Activated CD4-positive, alpha-beta memory T cell treated with anti-CD3 and anti-CD28 coated beads, Interleukin-2, amount 10 ng/mL, durations not matched to agents 7 days and 5 days (primary cell): ENCODE results near the gene LRRIQ4. TPM values are rescaled to one million over a fixed set of nuclear protein-coding genes. Genes with fewer than 3 reads are reported as not detected.

ENCODE experiments used
- CTCF ChIA-PET: fragments of 350-600 bp; sonication (Branson Sonifier 250); formaldehyde crosslinking; loops from one replicate; lab custom pipeline; 2021; ENCODE audit warnings: antibody characterized with exemption, inconsistent platforms; lab: Charles Lee
- POLR2A ChIA-PET: fragments of 350-600 bp; sonication (Branson Sonifier 250); formaldehyde crosslinking; loops from one replicate; lab custom pipeline; 2021; ENCODE audit warnings: antibody characterized with exemption; lab: Charles Lee
- DNase-seq: peaks from one replicate; pipeline ENCODE4 v3.0.0-alpha.2; 2020
- H3K27ac Mint-ChIP-seq: one replicate; pipeline ENCODE4 v1.8.0; 2021; ENCODE audit warnings: mild to moderate bottlenecking, mixed read lengths
- H3K27me3 Mint-ChIP-seq: one replicate; pipeline ENCODE4 v1.8.0; 2021; ENCODE audit warnings: mixed read lengths
- H3K36me3 Mint-ChIP-seq: one replicate; pipeline ENCODE4 v1.8.0; 2021; ENCODE audit warnings: low read depth, mixed read lengths
- H3K4me1 Mint-ChIP-seq: one replicate; pipeline ENCODE4 v1.8.0; 2021; ENCODE audit warnings: mixed read lengths
- H3K4me3 Mint-ChIP-seq: one replicate; pipeline ENCODE4 v1.8.0; 2021; ENCODE audit warnings: mild to moderate bottlenecking, mixed read lengths
- H3K9me3 Mint-ChIP-seq: one replicate; pipeline ENCODE4 v1.8.0; 2021; ENCODE audit warnings: mixed read lengths
- total RNA-seq, 2 experiments: library from RNA; stranded (reverse); gene quantifications; one replicate each; pipeline ENCODE4 v1.2.3, GENCODE V29; 2021

The LRRIQ4 gene
- total RNA-seq = not detected

- H3K27me3 Mint-ChIP-seq = peaks cover 13% of the 10 kb centered on the region
- peak within 1 kb of the TSS; percentile 70 for H3K4me3 Mint-ChIP-seq
- DNase-seq = peak; percentile 85
- CTCF ChIA-PET = interaction anchor here (0.7 to 3.0 kb wide), 10 partner anchors 9 to 563 kb away, joined by 3 to 10 read pairs (median 4); partner anchors contain the start of genes MYNN and SEC62
- H3K36me3 Mint-ChIP-seq = peaks cover 11% of the 10 kb centered on the region
- H3K4me1 Mint-ChIP-seq = peaks cover 53% of the 10 kb centered on the region
- POLR2A ChIA-PET = interaction anchor here (1.0 to 6.4 kb wide), 9 partner anchors 9 to 1057 kb away, joined by 3 to 83 read pairs (median 6); partner anchors contain the start of genes ACTRT3, MYNN, SEC62 and TERC
- H3K27ac Mint-ChIP-seq = peak within 1 kb of the TSS; percentile 83
- peaks cover 9% of the 10 kb centered on the region for H3K9me3 Mint-ChIP-seq
These were observed at the start of gene LRRIQ4, which contains the start of gene LRRC34 for GRCh38 chr3:169812332-169813235. Gene LRRIQ4, plus strand, starts transcription at chr3:169812870. Its CDS starts 9,052 bp downstream, at chr3:169821922. Gene LRRC34, minus strand, starts transcription at chr3:169812904. Its CDS starts 356 bp downstream, at chr3:169812548.

- CTCF ChIA-PET = interaction anchor here (1.2 to 4.3 kb wide), 3 partner anchors 9 to 99 kb away, joined by 3 to 29 read pairs (median 7); partner anchors contain the start of gene MYNN
- no peaks in the 10 kb centered on the region for H3K36me3 Mint-ChIP-seq
- POLR2A ChIA-PET = interaction anchor here (0.9 to 4.3 kb wide), 11 partner anchors 9 to 653 kb away, joined by 3 to 53 read pairs (median 7); partner anchors contain the start of genes LRRC34, LRRIQ4, MYNN and PHC3
- H3K4me3 Mint-ChIP-seq = peak overlapping the region; percentile 96
- H3K4me1 Mint-ChIP-seq = peaks cover 44% of the 10 kb centered on the region
- DNase-seq = peak; percentile 67
- H3K27ac Mint-ChIP-seq = peak overlapping the region; percentile 97
- H3K9me3 Mint-ChIP-seq = peaks cover 2% of the 10 kb centered on the region
- H3K27me3 Mint-ChIP-seq = no peaks in the 10 kb centered on the region
These were observed 48.3 kb upstream of the LRRIQ4 start for GRCh38 chr3:169764312-169764881.

GRCh38 chr3:169764882-169765612 is 47.6 kb upstream of the LRRIQ4 start, which contains the start of gene TERC:
Gene TERC, minus strand, starts transcription at chr3:169765060.
- H3K4me3 Mint-ChIP-seq = peak within 1 kb of the TSS; percentile 96
- H3K27me3 Mint-ChIP-seq = no peaks in the 10 kb centered on the region
- H3K4me1 Mint-ChIP-seq = peaks cover 42% of the 10 kb centered on the region
- peak; percentile 92 for DNase-seq
- POLR2A ChIA-PET = interaction anchor here (0.9 to 4.3 kb wide), 10 partner anchors 8 to 653 kb away, joined by 3 to 53 read pairs (median 10); partner anchors contain the start of genes LRRC34, LRRIQ4, MYNN and PHC3
- H3K27ac Mint-ChIP-seq = peak within 1 kb of the TSS; percentile 97
- CTCF ChIA-PET = no interaction called here
- peaks cover 2% of the 10 kb centered on the region for H3K9me3 Mint-ChIP-seq
- no peaks in the 10 kb centered on the region for H3K36me3 Mint-ChIP-seq

GRCh38 chr3:169769287-169770181 is 43.1 kb upstream of the LRRIQ4 start, which contains the start of gene ACTRT3:
Gene ACTRT3, minus strand, starts transcription at chr3:169769561. Its CDS starts 41 bp downstream, at chr3:169769520.
- H3K27me3 Mint-ChIP-seq = no peaks in the 10 kb centered on the region
- CTCF ChIA-PET = interaction anchor here (0.6 to 1.3 kb wide), 7 partner anchors 9 to 1042 kb away, joined by 3 to 4 read pairs (median 3); no protein-coding TSS in a partner anchor

GRCh38 chr3:169771497-169772304 is 41.0 kb upstream of the LRRIQ4 start:
- peak; percentile 62 for DNase-seq
- Mint-ChIP-seq H3K4me3 (peak overlapping the region; percentile 93), H3K36me3 (peaks cover 26% of the 10 kb centered on the region), H3K27ac (peak overlapping the region; percentile 100), H3K9me3 (no peaks in the 10 kb centered on the region), H3K4me1 (peaks cover 36% of the 10 kb centered on the region), H3K27me3 (no peaks in the 10 kb centered on the region)
- ChIA-PET CTCF (interaction anchor here (0.7 to 3.3 kb wide), 6 partner anchors 9 to 1098 kb away, joined by 3 to 29 read pairs (median 6); partner anchors contain the start of genes LRRC34 and LRRIQ4), POLR2A (interaction anchor here (0.6 to 3.7 kb wide), 9 partner anchors 8 to 1098 kb away, joined by 3 to 83 read pairs (median 9); partner anchors contain the start of genes LRRC34, LRRIQ4, RPL22L1 and SEC62)

More at GRCh38 chr3:169769287-169770181, 43.1 kb upstream of the LRRIQ4 start, which contains the start of gene ACTRT3:
- Mint-ChIP-seq H3K4me1 (peaks cover 27% of the 10 kb centered on the region), H3K36me3 (peaks cover 10% of the 10 kb centered on the region), H3K9me3 (peaks cover 2% of the 10 kb centered on the region), H3K4me3 (peak within 1 kb of the TSS; percentile 74), H3K27ac (peak within 1 kb of the TSS; percentile 54)
- POLR2A ChIA-PET = interaction anchor here (0.6 to 1.7 kb wide), 7 partner anchors 10 to 1100 kb away, joined by 3 to 10 read pairs (median 4); partner anchors contain the start of genes LRRC34, LRRIQ4, PHC3 and SEC62
- peak; percentile 70 for DNase-seq

- ChIA-PET POLR2A (interaction anchor here (0.7 to 3.7 kb wide), 17 partner anchors 9 to 1097 kb away, joined by 3 to 83 read pairs (median 4); partner anchors contain the start of genes LRRC34, LRRIQ4, PHC3 and RPL22L1), CTCF (interaction anchor here (0.7 to 3.3 kb wide), 5 partner anchors 9 to 546 kb away, joined by 3 to 29 read pairs (median 7); partner anchors contain the start of genes LRRC34 and LRRIQ4)
- Mint-ChIP-seq H3K27ac (peak overlapping the region; percentile 100), H3K9me3 (no peaks in the 10 kb centered on the region), H3K27me3 (no peaks in the 10 kb centered on the region), H3K4me1 (peaks cover 40% of the 10 kb centered on the region), H3K36me3 (peaks cover 33% of the 10 kb centered on the region), H3K4me3 (peak overlapping the region; percentile 93)
- DNase-seq = no peak
These were observed 40.3 kb upstream of the LRRIQ4 start for GRCh38 chr3:169772305-169772896.

- no peaks in the 10 kb centered on the region for H3K27me3 Mint-ChIP-seq
- H3K9me3 Mint-ChIP-seq = no peaks in the 10 kb centered on the region
- DNase-seq = peak; percentile 93
- peak within 1 kb of the TSS; percentile 100 for H3K27ac Mint-ChIP-seq
- POLR2A ChIA-PET = interaction anchor here (0.6 to 3.7 kb wide), 21 partner anchors 8 to 585 kb away, joined by 3 to 83 read pairs (median 4); partner anchors contain the start of genes LRRC34, LRRIQ4, PHC3 and SEC62
- H3K36me3 Mint-ChIP-seq = peaks cover 41% of the 10 kb centered on the region
- H3K4me3 Mint-ChIP-seq = peak within 1 kb of the TSS; percentile 93
- H3K4me1 Mint-ChIP-seq = peaks cover 43% of the 10 kb centered on the region
- CTCF ChIA-PET = interaction anchor here (0.7 to 3.3 kb wide), 5 partner anchors 8 to 41 kb away, joined by 3 to 29 read pairs (median 7); partner anchors contain the start of genes LRRC34 and LRRIQ4
These were observed 39.5 kb upstream of the LRRIQ4 start, which contains the start of gene MYNN for GRCh38 chr3:169772897-169773816. Gene MYNN, plus strand, starts transcription at chr3:169773396. Its CDS starts 900 bp downstream, at chr3:169774296.

GRCh38 chr3:169774186-169774585 is 38.5 kb upstream of the LRRIQ4 start:
- CTCF ChIA-PET = interaction anchor here (0.6 to 3.3 kb wide), 4 partner anchors 12 to 406 kb away, joined by 3 to 29 read pairs (median 4); partner anchors contain the start of genes LRRC34 and LRRIQ4
- H3K4me3 Mint-ChIP-seq = peak overlapping the region; percentile 93

More at GRCh38 chr3:169774186-169774585, 38.5 kb upstream of the LRRIQ4 start:
- no peaks in the 10 kb centered on the region for H3K27me3 Mint-ChIP-seq
- H3K27ac Mint-ChIP-seq = peak overlapping the region; percentile 100
- no peaks in the 10 kb centered on the region for H3K9me3 Mint-ChIP-seq
- peaks cover 49% of the 10 kb centered on the region for H3K36me3 Mint-ChIP-seq
- peaks cover 49% of the 10 kb centered on the region for H3K4me1 Mint-ChIP-seq
- DNase-seq = no peak
- POLR2A ChIA-PET = interaction anchor here (0.7 to 3.7 kb wide), 8 partner anchors 9 to 407 kb away, joined by 3 to 83 read pairs (median 15); partner anchors contain the start of genes LRRC34, LRRIQ4, PHC3 and SEC62
